ENCODE results near the gene KLHDC2. TPM values are rescaled to one million over a fixed set of nuclear protein-coding genes. Genes with fewer than 3 reads are reported as not detected.

KLHDC2 gene
- total RNA-seq, 1 experiment from 2014 or later: 24.5 TPM

GRCh38 chr14:49786315-49786714 is 18.4 kb downstream of the KLHDC2 start:
- TF ChIP-seq SIN3A (IDR thresholded peaks at IDR 0.05; ENCODE audit: borderline replicate concordance, insufficient read depth, low read depth, low read length): no peak
- TF ChIP-seq CTCF (IDR thresholded peaks at IDR 0.05): no peak
- TF ChIP-seq REST (IDR thresholded peaks at IDR 0.05; ENCODE audit: insufficient read depth in 1 of 2, low read depth in 2 of 2, low read length in 1 of 2): no peak
- TF ChIP-seq TCF7L2 (IDR thresholded peaks at IDR 0.05; ENCODE audit: low read depth, low read length): no peak
- no peak for TF ChIP-seq POLR2AphosphoS5 (IDR thresholded peaks at IDR 0.05; ENCODE audit: low read depth, low read length)
- CTCF ChIA-PET: no interaction called here
- no peak for DNase-seq (ENCODE audit: low read depth, low spot score)

GRCh38 chr14:49792618-49793017 is 24.7 kb downstream of the KLHDC2 start:
- Histone ChIP-seq H3K36me3 (ENCODE audit: control insufficient read depth, insufficient read depth, low read length) (peaks cover 22% of the 10 kb centered on the region), H3K4me1 (ENCODE audit: control insufficient read depth, insufficient read depth, low read length) (no peaks in the 10 kb centered on the region), H3K27ac (ENCODE audit: low read length) (no peak overlapping the region), H3K9me3 (ENCODE audit: control insufficient read depth, insufficient read depth, low read depth, low read length) (no peaks in the 10 kb centered on the region), H3K27me3 (ENCODE audit: control insufficient read depth, insufficient read depth, low read length) (no peaks in the 10 kb centered on the region), H3K4me3 (ENCODE audit: low read depth in 2 of 2, low read length in 2 of 2) (no peak overlapping the region)
- no peak for TF ChIP-seq REST (IDR thresholded peaks at IDR 0.05; ENCODE audit: insufficient read depth in 1 of 2, low read depth in 2 of 2, low read length in 1 of 2)
- TF ChIP-seq CTCF (IDR thresholded peaks at IDR 0.05): no peak
- no peak for TF ChIP-seq POLR2AphosphoS5 (IDR thresholded peaks at IDR 0.05; ENCODE audit: low read depth, low read length)
- TF ChIP-seq SIN3A (IDR thresholded peaks at IDR 0.05; ENCODE audit: borderline replicate concordance, insufficient read depth, low read depth, low read length): no peak
- TF ChIP-seq TCF7L2 (IDR thresholded peaks at IDR 0.05; ENCODE audit: low read depth, low read length): no peak
- BruUV-seq (replicated peaks): no TSS peak
- CTCF ChIA-PET: no interaction called here
- ATAC-seq (no peak), DNase-seq (ENCODE audit: low read depth, low spot score) (no peak)
- in situ Hi-C loops (cut with HindIII; ENCODE audit: low pct_unique_long_range_greater_than_20kb, low sequenced_read_pairs) (no loop called here), intact Hi-C loops (cut with micrococcal nuclease; ENCODE audit: unreplicated experiment) (no loop called here)
- POLR2A ChIA-PET: no interaction called here

More at GRCh38 chr14:49786315-49786714, 18.4 kb downstream of the KLHDC2 start:
- no peak for ATAC-seq
- peaks cover 41% of the 10 kb centered on the region for H3K36me3 ChIP-seq (ENCODE audit: control insufficient read depth, insufficient read depth, low read length)
- no peaks in the 10 kb centered on the region for H3K27me3 ChIP-seq (ENCODE audit: control insufficient read depth, insufficient read depth, low read length)
- POLR2A ChIA-PET: no interaction called here
- no peaks in the 10 kb centered on the region for H3K9me3 ChIP-seq (ENCODE audit: control insufficient read depth, insufficient read depth, low read depth, low read length)
- H3K4me3 ChIP-seq (ENCODE audit: low read depth in 2 of 2, low read length in 2 of 2): no peak overlapping the region
- BruUV-seq (replicated peaks): no TSS peak
- no peaks in the 10 kb centered on the region for H3K4me1 ChIP-seq (ENCODE audit: control insufficient read depth, insufficient read depth, low read length)
- intact Hi-C loops (cut with micrococcal nuclease; ENCODE audit: unreplicated experiment): no loop called here
- no peak overlapping the region for H3K27ac ChIP-seq (ENCODE audit: low read length)
- in situ Hi-C loops (cut with HindIII; ENCODE audit: low pct_unique_long_range_greater_than_20kb, low sequenced_read_pairs): no loop called here

Measured in Panc1 (cell line).